Aorta (tissue), 5 donors: ENCODE data around the gene ENO2. TPM values are rescaled to one million over a fixed set of nuclear protein-coding genes. Genes with fewer than 3 reads are reported as not detected.

Source experiments
- ATAC-seq: fragments of 200-7000 bp; cut with Tn5 transposase; one replicate; pipeline ENCODE4 v1.9.1; 2022; ENCODE audit warnings: moderate library complexity; ENCODE audit not compliant: low FRiP score
- DNase-seq, 2 donors: peaks; one replicate each; pipeline ENCODE4 v3.0.0-alpha.2; 2020
- H3K27ac ChIP-seq, 2 donors: one replicate each; pipeline ENCODE4 v1.5.1; 2013; ENCODE audit warnings: low read length in 2 of 2, mild to moderate bottlenecking in 2 of 2, moderate library complexity in 2 of 2, control low read depth in 1 of 2, inconsistent platforms in 1 of 2, low read depth in 1 of 2
- H3K27me3 ChIP-seq, 2 donors: one replicate each; pipeline ENCODE4 v1.6.1; 2013; ENCODE audit warnings: control low read depth in 1 of 2, low read length in 1 of 2, mild to moderate bottlenecking in 1 of 2, moderate library complexity in 1 of 2; ENCODE audit not compliant: insufficient read depth in 2 of 2, control insufficient read depth in 1 of 2
- H3K36me3 ChIP-seq, 2 donors: one replicate each; pipeline ENCODE4 v1.6.1; 2013; ENCODE audit warnings: control low read depth in 1 of 2, low read length in 1 of 2, mild to moderate bottlenecking in 1 of 2; ENCODE audit not compliant: insufficient read depth in 2 of 2, control insufficient read depth in 1 of 2
- H3K4me1 ChIP-seq, 2 donors: one replicate each; pipeline ENCODE4 v1.6.1; 2013; ENCODE audit warnings: low read length in 2 of 2, control low read depth in 1 of 2, mild to moderate bottlenecking in 1 of 2, moderate library complexity in 1 of 2; ENCODE audit not compliant: insufficient read depth in 2 of 2, control insufficient read depth in 1 of 2
- H3K4me3 ChIP-seq, 2 donors: one replicate each; pipeline ENCODE4 v1.5.1; 2013; ENCODE audit warnings: low read length in 2 of 2, control low read depth in 1 of 2, mild to moderate bottlenecking in 1 of 2
- H3K9me3 ChIP-seq: one replicate; pipeline ENCODE4 v1.6.1; 2013; ENCODE audit warnings: mild to moderate bottlenecking, low read length; ENCODE audit not compliant: control insufficient read depth
- WGBS, 2 donors: extraction: QIAGEN DNeasy Blood & Tissue Kit; methylation state at CpG; one replicate each; pipeline ENCODE4 v1.1.7; 2013; 5-methylcytosine and 5-hydroxymethylcytosine counted together
- intact Hi-C, 2 donors: fragments of 100-400 bp; cut with DNase I; formaldehyde crosslinking; loops; one replicate each; pipeline versions ENCODE4 v1.14.2 to v1.15.0; 2022
- polyA plus RNA-seq, 2 donors: library from polyadenylated mRNA; stranded (reverse); fragments of 200-250 nt; gene quantifications; one replicate each; pipeline ENCODE4 v1.2.3, GENCODE V29; 2013
- total RNA-seq, 2 donors: library from RNA; stranded (reverse); fragmentation: NEBNext Ultra II Directional; extraction: Animal tissue kit (Norgen Biotek cat#: 25700); gene quantifications; one replicate each; pipeline ENCODE4 v1.2.1, GENCODE V29; 2021
- donor health status: healthy with polysubstance abuse.
- donor health status: Bipolar disorder and iron deficiency.
- donor health status: DM: no; HTN: no; CAD: no.
- donor health status: DM: no; HTN: no; CAD: no.
- donor health status: DM: yes; HTN: yes; CAD: no.

The ENO2 gene
- total and polyA plus RNA-seq, 4 donors = 14.7 to 116 (median 69.3) TPM

DNA sequence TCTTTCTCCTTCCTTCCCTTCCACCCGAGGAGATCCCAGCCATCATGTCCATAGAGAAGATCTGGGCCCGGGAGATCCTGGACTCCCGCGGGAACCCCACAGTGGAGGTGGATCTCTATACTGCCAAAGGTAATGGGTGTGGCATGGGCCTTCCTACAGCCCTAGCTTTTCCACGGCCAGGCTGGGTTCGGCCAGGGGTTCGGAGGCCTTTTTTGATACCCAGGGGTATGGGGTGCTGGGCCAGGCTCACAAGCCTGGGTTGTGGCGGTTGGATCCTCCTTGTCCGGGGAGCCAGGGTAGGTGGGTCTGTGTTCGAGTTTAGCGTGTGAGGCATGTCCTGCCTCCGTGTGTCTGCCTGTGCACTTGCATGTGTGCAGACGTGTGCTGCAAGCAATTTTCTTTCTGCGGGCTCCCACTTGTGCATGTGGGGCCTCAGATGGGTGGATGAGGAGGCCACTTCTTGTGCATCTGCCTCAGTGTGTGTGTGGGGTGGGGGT, 1.5 kb downstream of the ENO2 start:
- ATAC-seq (no peak), DNase-seq (peak; percentile 61 to 73)
- Histone ChIP-seq H3K27me3 (no peaks in the 10 kb centered on the region), H3K4me1 (no peaks in the 10 kb centered on the region), H3K9me3 (no peaks in the 10 kb centered on the region), H3K27ac (no peak overlapping the region), H3K36me3 (no peaks in the 10 kb centered on the region), H3K4me3 (no peak overlapping the region)
- intact Hi-C loops = loop anchor here in 1 of 2 donors (2.0 kb wide), 1 partner anchor 43 kb away; the partner anchor contains the start of gene SPSB2
- 81 to 82% methylated on average over 14 of the region's 14 CpGs for WGBS, 2 donors

DNA sequence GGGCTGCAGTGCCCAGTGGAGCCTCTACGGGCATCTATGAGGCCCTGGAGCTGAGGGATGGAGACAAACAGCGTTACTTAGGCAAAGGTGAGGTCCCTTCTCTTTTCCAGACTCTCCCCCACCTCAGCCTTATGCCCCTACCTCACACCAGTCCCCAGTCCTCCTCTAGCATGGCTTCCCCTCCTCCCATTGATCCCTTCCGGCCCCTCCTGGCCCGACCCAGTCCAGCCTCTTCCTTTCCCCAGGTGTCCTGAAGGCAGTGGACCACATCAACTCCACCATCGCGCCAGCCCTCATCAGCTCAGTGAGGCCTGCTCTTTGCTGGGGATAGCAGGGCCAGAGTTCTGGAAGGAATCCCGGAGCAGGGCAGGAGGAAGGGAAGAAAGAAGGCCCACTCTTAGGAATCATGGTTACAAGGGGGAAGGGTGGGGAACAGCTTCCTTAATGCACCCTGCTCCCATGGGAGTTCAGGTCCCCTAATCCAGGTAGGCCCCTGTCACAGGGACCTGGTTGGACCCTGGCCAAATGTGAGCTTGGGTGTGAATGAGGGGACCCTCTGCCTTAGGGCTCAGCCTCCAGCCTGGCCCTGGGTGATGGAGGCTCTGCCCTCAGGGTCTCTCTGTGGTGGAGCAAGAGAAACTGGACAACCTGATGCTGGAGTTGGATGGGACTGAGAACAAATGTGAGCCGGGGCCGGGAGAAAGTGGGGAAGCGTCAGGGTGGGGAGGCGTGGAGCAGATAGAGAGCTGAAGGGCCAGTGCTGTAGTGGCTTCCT, 2.2 kb downstream of the ENO2 start:
- H3K4me1 ChIP-seq = no peaks in the 10 kb centered on the region
- no peaks in the 10 kb centered on the region for H3K36me3 ChIP-seq
- ATAC-seq = no peak
- WGBS, 2 donors = 86 to 93% methylated on average over 11 of the region's 11 CpGs
- DNase-seq = peak; percentile 30 to 67
- no peak overlapping the region for H3K4me3 ChIP-seq
- intact Hi-C loops = no loop called here
- no peak overlapping the region for H3K27ac ChIP-seq
- H3K27me3 ChIP-seq = no peaks in the 10 kb centered on the region
- no peaks in the 10 kb centered on the region for H3K9me3 ChIP-seq

DNA sequence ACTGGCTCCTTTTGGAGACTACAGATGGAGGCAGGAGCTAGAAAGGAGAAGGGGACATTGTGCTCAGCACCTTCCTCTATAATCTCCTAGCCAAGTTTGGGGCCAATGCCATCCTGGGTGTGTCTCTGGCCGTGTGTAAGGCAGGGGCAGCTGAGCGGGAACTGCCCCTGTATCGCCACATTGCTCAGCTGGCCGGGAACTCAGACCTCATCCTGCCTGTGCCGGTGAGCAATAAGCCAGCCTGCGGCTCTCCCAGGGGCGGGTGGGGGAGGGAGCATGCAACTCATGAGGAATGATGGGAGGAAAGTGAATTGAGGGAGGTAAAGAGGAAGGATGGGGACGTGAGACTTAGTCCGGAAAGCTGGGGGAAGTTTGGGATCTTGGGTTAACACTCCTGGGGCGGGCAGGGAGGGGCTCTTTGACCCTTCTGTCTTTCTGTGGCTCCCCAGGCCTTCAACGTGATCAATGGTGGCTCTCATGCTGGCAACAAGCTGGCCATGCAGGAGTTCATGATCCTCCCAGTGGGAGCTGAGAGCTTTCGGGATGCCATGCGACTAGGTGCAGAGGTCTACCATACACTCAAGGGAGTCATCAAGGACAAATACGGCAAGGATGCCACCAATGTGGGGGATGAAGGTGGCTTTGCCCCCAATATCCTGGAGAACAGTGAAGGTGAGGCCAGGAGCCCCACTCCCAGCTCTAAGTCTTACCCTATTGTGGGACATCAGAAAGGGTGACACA, 3.3 kb downstream of the ENO2 start:
- Histone ChIP-seq H3K9me3 (no peaks in the 10 kb centered on the region), H3K4me3 (no peak overlapping the region), H3K27me3 (no peaks in the 10 kb centered on the region), H3K4me1 (no peaks in the 10 kb centered on the region), H3K27ac (no peak overlapping the region), H3K36me3 (no peaks in the 10 kb centered on the region)
- WGBS, 2 donors = 74 to 82% methylated on average over 14 of the region's 14 CpGs
- DNase-seq = peak; percentile 42 to 53
- ATAC-seq = no peak
- intact Hi-C loops = no loop called here

DNA sequence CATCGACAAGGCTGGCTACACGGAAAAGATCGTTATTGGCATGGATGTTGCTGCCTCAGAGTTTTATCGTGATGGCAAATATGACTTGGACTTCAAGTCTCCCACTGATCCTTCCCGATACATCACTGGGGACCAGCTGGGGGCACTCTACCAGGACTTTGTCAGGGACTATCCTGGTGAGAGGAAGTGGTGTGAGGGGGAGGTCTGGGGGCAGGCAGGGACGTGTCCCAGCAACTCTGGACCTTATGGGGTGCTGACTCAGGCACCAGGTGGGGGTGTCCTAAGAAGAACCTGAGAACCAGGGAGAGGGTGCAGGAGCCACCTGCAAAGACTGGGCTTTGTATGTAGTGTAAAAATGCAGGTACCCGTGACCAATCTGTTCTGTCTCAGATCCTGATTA, 5.2 kb downstream of the ENO2 start:
- Histone ChIP-seq H3K9me3 (no peaks in the 10 kb centered on the region), H3K36me3 (no peaks in the 10 kb centered on the region), H3K27me3 (no peaks in the 10 kb centered on the region), H3K4me1 (no peaks in the 10 kb centered on the region), H3K27ac (no peak overlapping the region), H3K4me3 (no peak overlapping the region)
- 70 to 71% methylated on average over 7 of the region's 7 CpGs for WGBS, 2 donors
- intact Hi-C loops = no loop called here
- DNase-seq = peak; percentile 27 to 31
- no peak for ATAC-seq

DNA sequence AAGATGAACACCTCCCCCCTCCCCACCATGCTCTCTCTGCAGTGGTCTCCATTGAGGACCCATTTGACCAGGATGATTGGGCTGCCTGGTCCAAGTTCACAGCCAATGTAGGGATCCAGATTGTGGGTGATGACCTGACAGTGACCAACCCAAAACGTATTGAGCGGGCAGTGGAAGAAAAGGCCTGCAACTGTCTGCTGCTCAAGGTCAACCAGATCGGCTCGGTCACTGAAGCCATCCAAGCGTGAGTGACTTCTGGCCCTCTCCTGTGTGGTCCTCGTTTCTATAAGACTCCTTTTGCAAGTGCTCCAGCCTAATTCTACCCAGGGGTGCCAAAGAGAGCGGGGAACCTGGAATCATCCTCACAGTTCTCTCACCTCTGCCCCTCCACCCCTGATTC, 7.2 kb downstream of the ENO2 start:
- H3K4me1 ChIP-seq = no peaks in the 10 kb centered on the region
- H3K4me3 ChIP-seq = no peak overlapping the region
- 77 to 80% methylated on average over 7 of the region's 7 CpGs for WGBS, 2 donors
- no peaks in the 10 kb centered on the region for H3K9me3 ChIP-seq
- no peaks in the 10 kb centered on the region for H3K27me3 ChIP-seq
- ATAC-seq (no peak), DNase-seq (peak; percentile 18 to 52)
- intact Hi-C loops = no loop called here
- no peak overlapping the region for H3K27ac ChIP-seq
- no peaks in the 10 kb centered on the region for H3K36me3 ChIP-seq

DNA sequence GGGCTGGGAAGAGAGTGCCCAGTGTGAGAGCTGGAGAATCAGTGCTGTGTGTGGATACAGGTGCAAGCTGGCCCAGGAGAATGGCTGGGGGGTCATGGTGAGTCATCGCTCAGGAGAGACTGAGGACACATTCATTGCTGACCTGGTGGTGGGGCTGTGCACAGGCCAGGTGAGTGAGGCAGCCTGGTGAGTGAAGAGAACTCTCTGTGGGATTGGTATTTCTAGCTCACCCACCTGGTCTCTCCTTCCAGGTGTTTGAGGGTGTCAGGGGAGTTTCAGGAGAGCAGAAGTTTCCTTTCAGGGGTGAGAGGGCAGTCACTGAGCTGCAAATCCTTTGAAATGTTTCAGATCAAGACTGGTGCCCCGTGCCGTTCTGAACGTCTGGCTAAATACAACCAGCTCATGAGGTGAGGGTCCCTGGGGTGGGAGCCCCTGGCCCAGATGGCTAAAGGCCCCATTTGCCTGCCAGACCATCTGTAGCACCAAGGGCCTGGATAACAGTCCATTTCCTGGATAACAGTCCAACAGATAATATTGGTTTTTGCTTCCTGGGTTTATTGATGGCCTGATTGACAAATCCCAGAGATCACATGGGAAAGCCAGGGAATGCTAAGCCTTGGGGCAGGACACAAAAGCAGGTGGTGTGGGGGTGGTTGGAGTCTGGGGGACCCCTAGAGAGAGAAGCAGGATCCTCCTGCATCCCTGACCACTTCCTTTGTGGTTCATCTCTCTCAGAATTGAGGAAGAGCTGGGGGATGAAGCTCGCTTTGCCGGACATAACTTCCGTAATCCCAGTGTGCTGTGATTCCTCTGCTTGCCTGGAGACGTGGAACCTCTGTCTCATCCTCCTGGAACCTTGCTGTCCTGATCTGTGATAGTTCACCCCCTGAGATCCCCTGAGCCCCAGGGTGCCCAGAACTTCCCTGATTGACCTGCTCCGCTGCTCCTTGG, 7.9 kb downstream of the ENO2 start:
- ATAC-seq = no peak
- H3K27ac ChIP-seq = no peak overlapping the region
- intact Hi-C loops = no loop called here
- H3K27me3 ChIP-seq = no peaks in the 10 kb centered on the region
- H3K9me3 ChIP-seq = no peaks in the 10 kb centered on the region
- no peaks in the 10 kb centered on the region for H3K36me3 ChIP-seq
- WGBS, 2 donors = 74% methylated on average over 9 of the region's 9 CpGs
- no peak overlapping the region for H3K4me3 ChIP-seq
- peak; percentile 48 to 71 for DNase-seq
- H3K4me1 ChIP-seq = no peaks in the 10 kb centered on the region

DNA sequence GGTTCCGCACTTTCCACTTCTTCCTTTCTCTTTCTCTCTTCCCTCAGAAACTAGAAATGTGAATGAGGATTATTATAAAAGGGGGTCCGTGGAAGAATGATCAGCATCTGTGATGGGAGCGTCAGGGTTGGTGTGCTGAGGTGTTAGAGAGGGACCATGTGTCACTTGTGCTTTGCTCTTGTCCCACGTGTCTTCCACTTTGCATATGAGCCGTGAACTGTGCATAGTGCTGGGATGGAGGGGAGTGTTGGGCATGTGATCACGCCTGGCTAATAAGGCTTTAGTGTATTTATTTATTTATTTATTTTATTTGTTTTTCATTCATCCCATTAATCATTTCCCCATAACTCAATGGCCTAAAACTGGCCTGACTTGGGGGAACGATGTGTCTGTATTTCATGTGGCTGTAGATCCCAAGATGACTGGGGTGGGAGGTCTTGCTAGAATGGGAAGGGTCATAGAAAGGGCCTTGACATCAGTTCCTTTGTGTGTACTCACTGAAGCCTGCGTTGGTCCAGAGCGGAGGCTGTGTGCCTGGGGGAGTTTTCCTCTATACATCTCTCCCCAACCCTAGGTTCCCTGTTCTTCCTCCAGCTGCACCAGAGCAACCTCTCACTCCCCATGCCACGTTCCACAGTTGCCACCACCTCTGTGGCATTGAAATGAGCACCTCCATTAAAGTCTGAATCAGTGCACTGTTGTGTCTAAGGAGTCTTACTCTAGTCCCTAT, 8.8 kb downstream of the ENO2 start:
- no peaks in the 10 kb centered on the region for H3K27me3 ChIP-seq
- no peaks in the 10 kb centered on the region for H3K36me3 ChIP-seq
- H3K9me3 ChIP-seq = no peaks in the 10 kb centered on the region
- no peak overlapping the region for H3K27ac ChIP-seq
- no peaks in the 10 kb centered on the region for H3K4me1 ChIP-seq
- DNase-seq = peak; percentile 27 to 39
- ATAC-seq = no peak
- H3K4me3 ChIP-seq = no peak overlapping the region
- 73 to 75% methylated on average over 10 of the region's 10 CpGs for WGBS, 2 donors
- intact Hi-C loops = no loop called here

DNA sequence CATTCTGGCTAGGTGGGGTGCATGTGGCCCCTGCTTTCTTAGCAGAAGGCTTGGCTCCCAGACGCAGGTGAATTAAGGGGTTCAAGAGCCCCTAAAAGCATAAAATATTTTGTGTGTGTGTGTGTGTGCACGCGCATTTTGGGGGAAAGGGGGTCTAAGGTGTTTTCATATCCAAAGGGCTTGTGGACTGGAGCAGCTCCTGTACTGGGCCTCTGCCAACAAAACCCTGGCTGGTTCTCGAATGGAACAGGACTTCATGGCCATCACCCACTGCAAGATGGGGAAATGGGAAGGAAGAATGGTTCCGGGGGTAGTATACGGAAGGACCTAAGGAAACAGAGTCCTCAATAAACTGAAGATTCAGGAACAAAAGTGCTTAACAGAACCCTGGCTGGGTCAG, 9.5 kb downstream of the ENO2 start:
- no peaks in the 10 kb centered on the region for H3K4me1 ChIP-seq
- 33 to 39% methylated on average over 6 of the region's 6 CpGs for WGBS, 2 donors
- DNase-seq (peak; percentile 46 to 49), ATAC-seq (no peak)
- no peaks in the 10 kb centered on the region for H3K36me3 ChIP-seq
- no peak overlapping the region for H3K4me3 ChIP-seq
- no peaks in the 10 kb centered on the region for H3K27me3 ChIP-seq
- H3K9me3 ChIP-seq = no peaks in the 10 kb centered on the region
- no peak overlapping the region for H3K27ac ChIP-seq
- intact Hi-C loops = loop anchor here (2.0 kb wide), 1 partner anchor 41 kb away; no protein-coding TSS in a partner anchor
